ENCODE measurements around the gene ZNF280C.

GRCh38 chrX:130174045-130174704 lies 94.5 kb downstream of the ZNF280C start:
- TF ChIP-seq, protein P1, sequence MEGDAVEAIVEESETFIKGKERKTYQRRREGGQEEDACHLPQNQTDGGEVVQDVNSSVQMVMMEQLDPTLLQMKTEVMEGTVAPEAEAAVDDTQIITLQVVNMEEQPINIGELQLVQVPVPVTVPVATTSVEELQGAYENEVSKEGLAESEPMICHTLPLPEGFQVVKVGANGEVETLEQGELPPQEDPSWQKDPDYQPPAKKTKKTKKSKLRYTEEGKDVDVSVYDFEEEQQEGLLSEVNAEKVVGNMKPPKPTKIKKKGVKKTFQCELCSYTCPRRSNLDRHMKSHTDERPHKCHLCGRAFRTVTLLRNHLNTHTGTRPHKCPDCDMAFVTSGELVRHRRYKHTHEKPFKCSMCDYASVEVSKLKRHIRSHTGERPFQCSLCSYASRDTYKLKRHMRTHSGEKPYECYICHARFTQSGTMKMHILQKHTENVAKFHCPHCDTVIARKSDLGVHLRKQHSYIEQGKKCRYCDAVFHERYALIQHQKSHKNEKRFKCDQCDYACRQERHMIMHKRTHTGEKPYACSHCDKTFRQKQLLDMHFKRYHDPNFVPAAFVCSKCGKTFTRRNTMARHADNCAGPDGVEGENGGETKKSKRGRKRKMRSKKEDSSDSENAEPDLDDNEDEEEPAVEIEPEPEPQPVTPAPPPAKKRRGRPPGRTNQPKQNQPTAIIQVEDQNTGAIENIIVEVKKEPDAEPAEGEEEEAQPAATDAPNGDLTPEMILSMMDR (IDR thresholded peaks at IDR 0.05; ENCODE audit: borderline replicate concordance, extremely low read depth, low read length, poor library complexity, severe bottlenecking): no peak
- TF ChIP-seq EZH2 (IDR thresholded peaks at IDR 0.05; ENCODE audit: borderline replicate concordance, low read depth, low read length, severe bottlenecking): no peak
